SK-N-SH (cell line): ENCODE results near the gene LBHD1.

Experiments
- CTCF ChIP-seq: fragments of 200-600 bp; sonication (generic); IDR thresholded peaks from 2 replicates; pipeline ENCODE4 v1.6.1; 2017; ENCODE audit warnings: antibody characterized with exemption, mild to moderate bottlenecking, moderate library complexity
- FOXJ3 ChIP-seq: sonication (generic); formaldehyde crosslinking; IDR thresholded peaks from 2 replicates; pipeline ENCODE4 v1.5.1; 2020; ENCODE audit warnings: mild to moderate bottlenecking, missing genetic modification reagents
- POLR2AphosphoS5 ChIP-seq: IDR thresholded peaks from 2 replicates; pipeline ENCODE4 v1.6.1; 2012; ENCODE audit warnings: low read depth, low read length
- TAF1 ChIP-seq: IDR thresholded peaks from 2 replicates; pipeline ENCODE4 v1.6.1; 2012; ENCODE audit warnings: low read depth, mild to moderate bottlenecking, low read length, moderate library complexity, borderline replicate concordance
- USF2 ChIP-seq: fragments of 150-350 bp; IDR thresholded peaks from 2 replicates; pipeline ENCODE4 v1.6.1; 2017; ENCODE audit warnings: antibody characterized with exemption, low read length, low read depth, borderline replicate concordance

GRCh38 chr11:62656796-62657429 lies 15.2 kb downstream of the LBHD1 start:
- TF ChIP-seq CTCF = no peak
- TF ChIP-seq USF2 = no peak
- no peak for TF ChIP-seq POLR2AphosphoS5
- no peak for TF ChIP-seq TAF1
- TF ChIP-seq FOXJ3 (CRISPR knock-in tag) = no peak
